Stimulated activated CD4-positive, alpha-beta T cell treated with anti-CD3 and anti-CD28 coated beads, TNF-alpha, amount 100 ng/mL, for 24 hours (primary cell): ENCODE results near the gene COL6A2.
"Not testable (repeated sequence)": the region's sequence is repeated elsewhere in the genome, so short reads cannot be mapped to it uniquely, and the experiment has no call there.

Source experiments
- DNase-seq, 3 experiments: peaks; one replicate each; pipeline ENCODE4 v3.0.0-alpha.2; 2020; ENCODE audit warnings: low read depth in 3 of 3

The COL6A2 gene

DNA sequence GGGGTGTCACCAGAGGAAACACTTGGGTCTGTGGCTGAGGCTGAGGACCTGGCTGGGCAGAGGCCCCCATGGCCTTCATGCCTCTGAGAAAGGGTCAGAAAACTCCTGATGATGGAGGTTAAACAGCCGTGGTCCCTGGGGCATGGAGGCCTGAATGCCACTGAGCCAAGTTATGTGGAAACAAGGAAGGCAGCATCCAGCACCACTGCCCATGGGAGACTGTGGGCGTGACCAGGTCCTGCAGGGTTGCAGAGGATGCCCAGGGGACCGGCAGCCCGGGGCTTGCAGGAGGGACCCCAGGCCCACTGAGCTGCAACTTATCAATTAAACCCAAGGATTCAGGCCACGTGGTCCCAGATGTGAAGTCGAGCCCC, 18.9 kb upstream of the COL6A2 start:
- DNase-seq: no peak

DNA sequence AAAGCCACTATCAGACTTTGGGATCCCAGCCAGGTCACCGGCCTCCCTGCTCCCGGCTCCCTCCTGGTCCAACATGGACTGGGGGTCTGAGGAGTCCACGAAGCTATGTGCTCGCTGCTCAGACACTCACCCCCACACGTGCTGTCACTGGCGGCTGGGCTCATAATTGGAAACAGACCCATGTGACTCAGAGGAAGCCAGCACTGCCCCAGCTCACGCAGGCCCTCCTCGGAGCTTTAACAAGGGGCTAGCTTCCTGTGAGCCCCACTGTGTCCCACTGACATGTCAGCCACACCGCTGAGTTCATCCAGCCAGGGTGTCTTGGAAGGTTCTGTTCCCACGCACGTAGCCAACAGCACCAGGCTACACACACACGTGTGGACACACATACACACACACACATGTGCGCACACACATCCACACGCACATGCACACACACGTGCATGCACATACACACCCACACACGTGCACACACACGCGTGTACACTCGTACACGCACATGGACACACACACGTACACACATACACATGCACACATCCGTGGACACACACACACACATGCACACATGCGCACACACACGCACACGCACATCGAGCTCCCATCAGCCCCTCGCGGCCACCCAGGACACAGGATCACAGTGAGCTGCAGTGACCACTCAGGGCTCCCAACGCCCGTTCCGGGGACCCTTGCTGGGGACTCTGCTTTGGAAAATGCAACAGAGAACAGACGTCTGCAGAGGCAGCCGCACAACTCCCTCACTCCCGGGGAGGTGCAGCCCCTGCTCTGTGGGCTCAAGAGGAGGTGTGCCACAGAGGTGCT, 18.4 kb upstream of the COL6A2 start:
- DNase-seq: no peak

DNA sequence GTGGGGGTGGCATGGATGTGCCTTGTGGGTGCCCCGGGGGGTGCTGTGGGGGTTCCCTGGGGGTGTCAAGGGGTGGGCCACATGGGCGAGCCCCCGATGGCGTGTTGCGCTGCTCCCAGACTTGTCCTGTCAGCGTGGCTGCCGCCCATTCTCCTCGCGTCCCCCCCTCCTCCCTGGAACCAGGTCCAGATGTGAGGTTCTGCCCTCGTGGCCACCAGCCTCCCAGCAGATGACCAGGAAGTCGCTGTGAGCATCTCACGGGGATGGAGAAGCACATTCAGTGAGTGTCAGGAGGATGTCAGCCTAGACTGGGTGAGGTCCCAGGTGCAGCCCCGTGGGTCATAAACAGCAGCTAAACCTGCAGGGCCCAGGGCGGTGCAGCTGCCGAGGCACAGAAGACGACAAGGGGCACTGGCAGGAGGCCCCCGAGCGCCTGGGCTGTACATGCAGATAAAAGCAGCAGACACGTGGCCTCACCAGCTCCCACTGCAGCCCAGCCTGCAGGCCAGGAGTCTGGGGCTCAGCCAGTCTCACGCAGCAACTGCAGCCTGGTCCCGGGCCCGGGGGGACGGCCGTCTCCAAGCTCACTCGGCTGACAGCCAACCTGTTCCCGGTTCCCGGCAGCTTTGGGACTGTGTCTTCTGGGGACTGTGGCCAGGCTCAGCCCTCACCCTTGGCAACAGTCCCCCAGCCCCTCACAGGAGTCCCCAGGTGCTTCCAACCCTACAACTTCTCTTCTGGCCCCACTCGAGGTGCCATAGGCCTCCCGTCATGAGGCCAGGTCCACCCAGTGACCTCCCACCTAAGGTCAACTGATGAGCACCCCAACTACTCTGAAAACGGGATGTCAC, 17.5 kb upstream of the COL6A2 start:
- no peak for DNase-seq

DNA sequence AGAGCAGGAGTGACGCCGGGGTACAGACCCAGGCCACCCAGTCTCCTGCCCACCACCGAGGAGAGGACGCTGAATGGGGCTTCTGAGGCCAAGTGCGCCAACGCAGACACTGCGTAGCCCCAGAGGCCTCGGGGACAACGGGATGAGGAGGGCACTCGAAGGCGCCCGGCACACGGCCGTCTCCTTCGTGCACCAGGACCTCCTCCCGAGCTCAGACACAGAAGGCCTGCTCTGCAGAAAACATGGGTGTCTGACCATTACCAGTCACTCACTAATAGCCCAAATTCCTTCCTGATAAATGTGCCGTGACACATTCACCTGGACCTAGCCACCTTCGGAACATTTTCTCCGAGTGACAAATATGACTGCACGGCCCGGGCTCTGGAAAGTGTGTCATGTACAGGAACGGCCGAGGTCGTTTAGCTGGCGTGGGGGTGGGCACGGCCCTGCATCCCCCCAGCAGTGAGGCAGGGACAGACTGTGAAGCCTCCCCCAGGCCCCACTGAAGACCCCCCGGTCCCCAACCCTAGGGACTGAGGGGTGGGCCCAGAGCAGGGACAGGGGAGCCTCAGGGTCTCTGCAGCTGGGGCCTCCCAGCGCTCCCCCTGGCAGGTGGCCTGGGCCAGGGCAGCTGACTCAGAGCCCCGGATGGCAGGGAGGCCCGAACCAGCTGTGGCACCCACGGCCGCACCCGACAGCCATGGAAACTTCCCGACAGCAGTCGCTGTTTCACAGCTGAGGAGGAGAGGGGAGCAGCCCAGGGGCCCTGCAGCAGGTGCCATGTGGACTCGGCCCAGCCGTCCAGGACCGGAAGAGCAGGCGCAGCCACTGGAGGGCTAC, 16.7 kb upstream of the COL6A2 start:
- no peak for DNase-seq

DNA sequence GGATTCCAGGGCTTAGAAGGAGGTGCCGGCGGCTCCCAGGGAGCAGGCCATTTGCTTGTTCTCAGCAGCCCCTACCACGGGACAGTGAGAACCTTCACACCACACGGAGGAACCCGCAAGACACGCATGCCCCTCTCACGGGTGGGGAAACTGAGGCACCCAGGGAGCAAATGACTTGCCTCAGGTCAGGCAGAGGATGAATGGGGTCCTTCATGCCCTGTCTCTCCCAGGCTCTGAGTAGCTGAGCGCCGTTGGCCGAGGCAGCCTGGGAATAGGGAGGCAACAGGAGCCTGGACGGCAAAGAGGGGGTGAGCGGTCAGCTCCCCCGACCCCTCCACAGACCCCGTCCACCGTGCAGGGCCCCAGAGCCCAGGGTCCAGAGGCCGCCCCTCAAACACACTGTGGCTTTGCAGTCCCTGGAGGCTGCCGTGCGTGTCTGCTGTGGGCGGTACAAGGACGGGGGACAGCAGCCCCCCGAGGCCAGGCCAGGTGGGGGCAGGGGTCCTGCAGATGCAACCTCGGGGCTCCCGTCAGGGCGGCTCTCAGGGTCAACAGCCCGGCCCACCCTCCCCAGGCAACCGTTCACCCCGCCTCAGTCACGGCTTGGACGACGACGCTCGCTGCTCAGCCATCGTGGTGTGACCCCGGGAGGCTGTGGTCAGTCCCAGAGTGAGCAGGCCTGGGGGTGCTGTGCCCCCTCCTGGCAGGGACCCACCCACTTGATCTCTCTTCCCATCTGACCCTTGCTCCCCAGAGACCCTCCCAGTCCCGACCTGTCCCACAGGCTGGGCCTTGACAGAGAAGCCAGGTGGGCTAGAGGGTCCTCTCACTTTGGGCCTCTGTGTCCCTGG, 15.8 kb upstream of the COL6A2 start:
- no peak for DNase-seq

DNA sequence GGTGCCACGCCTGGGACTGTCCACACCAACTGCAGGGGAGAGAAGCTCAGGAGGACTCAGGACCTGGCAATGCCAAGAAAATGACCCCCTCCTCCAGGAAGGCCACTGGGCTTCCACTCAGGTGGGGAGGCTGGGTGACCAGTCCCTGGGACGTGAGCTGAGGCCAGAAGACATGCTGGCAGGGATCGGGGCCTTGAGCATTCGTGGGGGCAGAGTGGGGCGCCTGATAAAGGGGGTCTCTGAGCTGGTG, 15.3 kb upstream of the COL6A2 start:
- no peak for DNase-seq

DNA sequence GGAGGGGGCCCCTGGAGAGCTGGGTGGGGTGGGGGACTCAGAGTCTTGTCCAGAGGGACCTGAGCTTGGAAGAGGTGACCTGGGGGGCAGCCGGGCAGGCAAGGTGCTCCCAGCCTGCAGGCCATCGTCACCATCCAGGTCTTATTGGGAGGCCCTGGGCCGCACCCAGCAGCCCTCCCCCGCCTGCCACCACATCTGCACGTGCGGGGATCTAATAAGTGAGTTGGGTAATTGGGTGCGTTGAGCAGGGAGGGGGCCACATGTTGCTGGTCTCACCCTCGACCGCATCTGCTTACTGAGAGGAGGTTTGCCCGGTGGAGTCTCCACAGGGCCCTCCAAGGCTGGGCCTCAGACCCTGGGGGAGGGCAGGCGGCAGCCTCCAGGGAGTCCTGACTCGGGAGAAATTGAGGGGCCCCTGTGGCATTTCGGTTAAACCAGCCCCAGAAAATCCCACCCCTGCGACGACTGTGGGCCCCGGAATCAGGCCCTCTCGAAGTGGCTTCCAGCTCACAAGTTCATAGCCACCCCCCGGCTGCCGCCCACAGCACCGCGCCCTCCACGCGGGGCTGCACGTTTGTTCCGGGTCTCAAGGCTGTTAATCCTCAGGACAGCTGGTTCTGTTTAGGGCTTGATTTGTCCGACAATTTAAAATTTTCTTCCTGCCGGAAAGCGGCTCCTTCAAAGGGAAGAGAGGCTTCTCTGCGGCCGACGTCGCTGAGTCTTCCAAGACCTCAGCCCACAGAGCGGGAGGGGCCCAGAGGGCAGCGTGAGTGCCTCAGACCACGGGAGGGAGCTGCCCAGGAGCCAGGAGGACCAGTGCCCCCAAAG, 14.7 kb upstream of the COL6A2 start:
- DNase-seq: no peak

DNA sequence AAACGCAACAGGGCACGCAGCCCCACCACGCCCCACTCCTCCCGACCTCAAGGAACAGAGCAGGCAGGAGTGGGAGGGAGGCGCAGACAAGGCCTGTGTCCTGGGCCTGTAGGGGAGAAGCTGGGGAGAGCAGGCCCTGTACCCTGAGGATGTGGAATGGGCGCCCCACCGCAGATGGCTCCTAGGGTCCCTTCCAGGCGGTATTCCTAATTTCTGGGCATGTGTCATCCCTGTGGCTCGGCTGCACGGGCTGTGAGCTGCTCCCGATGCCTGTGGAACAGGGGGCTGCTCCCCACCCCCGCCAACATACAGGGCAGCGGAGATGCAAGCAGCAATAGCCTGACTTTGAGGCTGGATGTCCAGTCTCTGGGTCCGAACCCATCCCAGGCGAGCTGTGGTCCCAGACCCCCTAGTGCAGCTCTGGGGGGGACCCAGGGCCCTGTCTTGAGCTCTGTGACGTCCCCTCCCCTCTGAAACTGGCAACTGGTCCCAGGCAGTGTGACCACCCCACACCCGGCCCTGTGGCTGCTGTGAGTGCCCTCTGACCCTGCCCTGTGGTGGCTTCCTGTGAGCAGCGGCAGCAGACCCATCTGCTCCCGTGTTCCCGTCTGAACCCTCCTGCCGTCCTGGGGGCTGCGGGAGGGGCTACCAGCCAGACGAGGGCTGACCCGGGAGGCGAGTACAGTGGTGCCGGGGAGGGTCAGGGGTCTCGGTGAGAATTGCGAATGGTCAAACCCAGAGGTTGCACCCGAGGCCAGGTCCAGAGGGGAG, 13.9 kb upstream of the COL6A2 start:
- no peak for DNase-seq

DNA sequence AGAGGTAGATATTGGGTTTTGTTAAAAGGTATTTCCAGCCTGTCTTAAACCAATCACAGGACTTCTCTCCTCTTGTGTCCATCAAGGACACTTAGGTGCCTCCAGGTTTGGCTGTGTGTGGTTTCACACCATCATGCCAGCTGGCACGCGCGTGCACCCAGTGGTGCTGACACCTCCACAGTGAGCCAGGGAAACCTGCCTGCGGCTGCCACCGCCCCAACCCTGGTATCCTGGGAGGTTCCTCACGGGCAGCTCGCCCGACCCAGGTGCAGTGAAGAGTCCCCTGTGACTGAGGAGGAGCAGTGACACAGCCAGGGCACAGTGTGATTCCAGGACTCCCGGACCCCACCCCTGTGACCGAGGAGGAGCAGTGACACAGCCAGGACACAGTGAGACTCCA, 13.2 kb upstream of the COL6A2 start:
- DNase-seq: no peak

DNA sequence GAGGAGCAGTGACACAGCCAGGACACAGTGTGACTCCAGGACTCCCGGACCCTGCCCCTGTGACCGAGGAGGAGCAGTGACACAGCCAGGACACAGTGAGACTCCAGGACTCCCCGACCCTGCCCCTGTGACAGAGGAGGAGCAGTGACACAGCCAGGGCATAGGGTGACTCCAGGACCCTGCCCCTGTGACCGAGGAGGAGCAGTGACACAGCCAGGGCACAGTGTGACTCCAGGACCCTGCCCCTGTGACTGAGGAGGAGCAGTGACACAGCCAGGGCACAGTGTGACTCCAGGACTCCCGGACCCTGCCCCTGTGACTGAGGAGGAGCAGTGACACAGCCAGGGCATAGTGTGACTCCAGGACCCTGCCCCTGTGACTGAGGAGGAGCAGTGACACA, 12.7 kb upstream of the COL6A2 start:
- DNase-seq: not testable (repeated sequence)

DNA sequence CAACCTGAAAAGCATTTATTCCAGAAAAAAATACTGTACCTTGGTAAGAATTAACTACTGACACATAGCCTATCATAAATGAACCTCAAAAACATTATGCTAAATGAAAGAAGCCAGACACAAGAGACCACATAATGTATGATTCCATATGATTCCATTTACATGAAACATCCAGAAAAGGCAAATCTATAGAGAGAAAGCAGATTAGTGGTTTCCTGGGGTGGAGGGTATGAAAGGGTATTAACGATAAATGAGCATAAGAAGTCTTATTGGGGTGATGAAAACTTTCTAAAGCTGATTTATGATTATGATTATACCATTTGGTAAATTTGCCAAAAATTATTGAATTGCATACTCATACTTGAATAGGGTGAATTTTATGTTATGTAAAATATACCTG, 10.3 kb upstream of the COL6A2 start:
- DNase-seq: no peak

DNA sequence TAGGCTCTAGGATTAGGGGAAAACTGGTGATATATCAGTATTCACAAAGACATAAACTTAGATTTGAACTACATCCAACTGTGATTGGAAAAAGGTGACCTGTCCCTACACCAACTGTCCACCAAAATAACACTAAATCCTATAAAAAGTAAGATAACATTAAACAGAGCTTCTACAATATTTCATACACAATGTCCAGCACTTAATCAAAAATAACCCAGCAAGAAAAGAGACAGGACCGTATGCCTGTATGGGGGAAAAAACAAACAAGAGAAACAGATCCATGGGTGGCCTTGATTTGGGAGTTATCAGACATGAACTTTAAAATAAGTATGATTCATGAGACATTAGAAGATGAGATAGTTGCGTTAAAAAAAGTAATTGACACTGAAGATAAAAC, 9.7 kb upstream of the COL6A2 start:
- no peak for DNase-seq

DNA sequence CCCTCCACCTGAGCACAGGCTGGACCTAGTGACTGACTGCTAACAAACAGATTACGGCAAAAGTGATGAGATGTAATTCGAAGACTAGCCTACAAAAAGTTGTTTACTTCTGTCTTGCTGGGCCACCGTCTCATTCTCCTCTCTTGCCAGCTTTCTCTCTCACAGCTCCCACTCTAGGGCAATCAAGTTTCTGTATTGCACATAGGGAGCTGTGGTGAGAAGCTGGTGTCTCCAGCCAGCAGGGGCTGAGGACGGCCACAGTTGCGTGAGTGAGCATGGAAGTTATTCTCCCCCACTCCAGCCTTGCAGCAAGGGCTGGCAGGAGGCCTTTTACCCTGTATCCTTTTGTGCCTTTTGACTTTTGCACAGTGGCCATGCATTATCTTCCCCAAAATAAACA, 8.6 kb upstream of the COL6A2 start:
- DNase-seq: no peak

DNA sequence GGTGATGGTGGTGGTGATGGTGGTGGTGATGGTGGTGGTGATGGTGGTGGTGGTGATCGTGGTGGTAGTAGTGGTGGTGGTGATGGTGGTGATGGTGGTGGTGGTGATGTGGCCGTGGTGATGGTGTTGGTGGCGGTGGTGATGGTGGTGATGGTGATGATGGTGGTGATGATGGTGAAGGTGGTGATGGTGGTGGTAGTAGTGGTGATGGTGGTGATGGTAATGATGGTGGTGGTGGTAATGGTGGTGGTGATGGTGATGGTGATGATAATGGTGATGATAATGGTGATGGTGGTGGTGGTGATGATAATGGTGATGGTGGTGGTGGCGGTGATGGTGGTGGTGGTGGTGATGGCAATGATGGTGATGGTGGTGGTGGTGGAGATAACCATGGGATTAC, 6.8 kb upstream of the COL6A2 start:
- DNase-seq: no peak

DNA sequence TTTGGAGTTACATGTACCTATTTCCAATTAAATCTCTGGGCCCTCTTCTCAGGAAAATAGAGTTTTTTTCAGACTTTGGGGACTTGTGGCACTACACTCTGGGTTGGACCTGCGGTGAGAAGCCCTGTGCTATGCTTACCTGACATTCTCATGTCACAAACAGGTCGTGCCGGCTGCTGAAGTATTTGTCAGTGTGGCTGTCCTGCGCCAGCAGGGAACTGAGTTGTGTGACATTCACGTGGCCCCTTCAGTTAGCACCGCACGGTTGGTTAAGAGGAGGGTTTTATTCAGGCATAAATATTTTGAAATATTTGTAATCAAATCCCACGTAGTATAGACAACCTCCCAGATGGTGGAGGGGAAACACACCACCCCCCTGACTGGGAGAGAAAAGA, 6.3 kb upstream of the COL6A2 start:
- no peak for DNase-seq

DNA sequence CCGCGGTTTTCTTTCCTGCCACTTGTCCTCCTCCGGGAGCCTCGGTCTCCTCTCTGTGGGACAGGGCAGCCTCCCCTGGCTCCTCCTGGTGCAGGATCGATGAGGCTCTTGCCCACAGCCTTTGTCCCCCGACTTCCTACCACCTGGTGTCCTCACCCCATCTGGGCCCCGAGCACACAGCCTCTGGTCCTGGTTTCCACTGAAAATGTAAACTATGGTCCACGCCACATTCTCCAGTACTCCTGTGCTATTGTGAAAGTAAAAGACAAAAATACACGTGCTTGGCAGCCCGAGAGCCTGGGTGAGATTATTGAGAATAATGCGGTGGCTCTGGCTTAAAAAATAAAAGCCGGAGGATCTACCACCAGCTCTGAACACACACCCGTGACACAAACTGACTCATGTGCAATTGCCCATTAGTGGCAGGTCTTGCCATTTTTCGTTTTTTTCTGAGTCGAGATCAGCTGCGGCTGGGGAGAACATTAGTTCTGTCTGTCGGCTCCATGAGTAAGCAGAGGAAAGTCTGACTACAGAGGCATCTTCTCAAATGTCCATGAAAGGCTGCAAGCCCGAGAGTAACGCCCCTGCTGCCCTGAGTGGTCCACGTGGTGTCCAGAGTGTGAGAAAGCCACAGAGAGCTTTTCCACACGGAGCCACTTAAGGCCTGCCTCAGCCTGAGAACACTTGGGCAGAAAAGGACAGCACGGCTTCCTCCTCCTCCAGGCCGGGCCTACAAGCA, 5.7 kb upstream of the COL6A2 start:
- DNase-seq: no peak

DNA sequence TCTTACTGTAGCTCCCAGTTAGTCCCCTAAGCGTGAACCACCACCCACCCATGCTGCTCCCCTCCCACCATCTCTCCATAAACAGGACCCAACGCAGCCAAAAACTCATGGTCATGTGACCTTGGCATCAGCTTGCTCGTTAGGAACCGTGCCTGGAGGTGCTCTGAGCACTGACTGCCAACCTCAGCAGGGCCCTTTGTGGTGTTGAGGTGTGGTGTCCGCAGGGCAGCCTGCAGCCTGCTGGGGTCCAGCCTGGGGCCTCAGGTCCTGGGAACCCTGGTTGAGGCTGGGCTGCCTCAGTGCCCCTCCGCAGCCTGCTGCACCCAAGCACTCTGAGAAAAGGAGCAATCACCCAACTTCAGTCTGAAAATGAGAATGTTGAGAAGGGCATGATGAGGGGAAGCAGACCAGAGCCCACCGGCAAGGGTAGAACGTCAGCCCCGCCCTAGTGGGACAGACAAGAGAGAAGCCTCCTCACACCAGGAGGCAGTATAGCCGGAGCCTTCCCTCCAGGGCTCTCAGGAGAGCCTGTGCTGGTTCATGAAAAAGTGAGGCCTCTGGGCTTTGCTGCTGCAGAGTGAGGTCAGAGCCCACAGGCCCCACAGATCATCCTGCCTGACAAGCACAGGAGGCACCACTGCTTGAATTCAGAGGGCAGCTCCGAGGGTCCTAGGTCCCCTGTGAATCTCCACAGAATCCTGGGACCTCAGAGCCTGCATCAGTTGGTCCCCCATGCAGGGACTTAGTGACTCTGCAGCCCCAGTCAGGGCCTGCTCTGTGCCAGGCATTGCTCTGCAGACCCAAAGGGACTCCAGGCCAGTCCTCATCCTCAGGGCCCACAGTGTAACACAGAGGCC, 4.9 kb upstream of the COL6A2 start:
- no peak for DNase-seq

DNA sequence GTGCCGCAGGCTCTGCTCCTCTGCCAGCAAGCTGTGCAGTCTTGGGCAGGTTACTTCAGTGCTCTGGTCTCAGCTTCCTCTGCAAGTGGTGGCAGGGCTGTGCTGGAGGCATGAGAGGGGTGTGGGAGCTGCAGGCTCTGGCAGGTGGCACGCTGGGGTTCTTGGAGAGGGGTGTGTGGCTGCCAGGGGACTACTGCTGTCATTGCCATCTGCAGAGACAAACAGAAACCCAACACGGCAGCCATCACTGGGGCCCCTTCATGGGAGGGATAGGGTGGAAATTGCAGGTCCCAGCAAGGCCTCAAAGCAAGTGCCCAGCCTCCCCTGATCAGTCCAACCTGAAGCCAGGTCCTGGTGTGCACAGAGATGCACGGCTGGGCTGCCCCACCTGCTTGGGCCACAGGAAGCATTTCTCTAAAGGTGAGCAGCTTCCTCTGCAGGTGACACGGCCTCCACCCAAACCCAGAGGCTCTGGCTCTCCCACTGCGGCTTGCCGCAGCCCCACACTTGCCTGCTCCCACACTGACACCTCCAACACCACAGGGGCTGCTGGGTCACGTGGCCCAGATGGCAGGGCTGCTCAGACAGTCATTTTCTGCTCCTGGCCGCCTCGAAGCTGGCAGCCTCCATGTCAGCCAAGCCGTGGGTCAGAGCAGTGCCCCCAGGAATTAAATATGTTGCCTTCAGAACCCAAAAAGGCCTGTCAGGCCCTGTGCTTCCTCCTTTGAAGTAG, 4.1 kb upstream of the COL6A2 start:
- no peak for DNase-seq
